GM12801 (cell line): Measurements from ENCODE around the gene TEFM.

ENCODE experiments used
- TF ChIP-seq, protein P1 (sequence below): IDR thresholded peaks from one replicate; pipeline ENCODE4 v1.5.1; 2011; ENCODE audit warnings: control low read depth; ENCODE audit not compliant: insufficient read length; ENCODE audit errors: extremely low read depth

TEFM gene

DNA sequence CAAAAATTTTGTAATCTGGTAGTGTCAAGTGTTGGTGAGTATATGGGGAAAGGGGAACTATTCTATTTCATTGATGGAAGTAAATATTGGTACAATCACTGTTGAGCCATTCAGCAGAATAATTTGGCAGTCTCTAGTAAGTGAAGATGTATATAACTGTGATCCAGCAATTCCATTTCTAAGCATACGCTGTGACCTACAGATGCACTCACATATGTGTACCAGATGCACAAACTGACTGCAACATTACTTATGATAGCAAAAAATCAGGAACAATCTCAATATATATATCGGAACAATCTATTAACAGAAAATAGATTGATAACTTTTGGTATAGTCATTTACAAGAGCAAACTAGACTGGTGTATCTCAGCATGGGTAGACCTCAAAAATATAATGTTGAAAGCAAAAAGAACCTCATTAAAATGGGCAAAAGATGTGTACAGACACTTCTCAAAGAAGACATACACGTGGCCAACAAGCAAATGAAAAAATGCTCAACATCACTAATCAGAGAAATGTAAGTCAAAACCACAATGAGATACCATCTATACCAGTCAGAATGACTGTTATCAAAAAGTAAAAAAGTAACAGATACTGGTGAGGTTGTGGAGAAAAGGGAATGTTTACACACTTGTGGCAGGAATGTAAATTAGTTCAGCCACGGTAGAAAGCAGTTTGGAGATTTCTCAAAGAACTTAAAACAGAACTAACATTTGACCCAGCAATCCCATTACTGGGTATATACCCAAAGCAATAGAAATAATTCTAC lies 36.5 kb upstream of the TEFM start:
- TF ChIP-seq, protein P1, sequence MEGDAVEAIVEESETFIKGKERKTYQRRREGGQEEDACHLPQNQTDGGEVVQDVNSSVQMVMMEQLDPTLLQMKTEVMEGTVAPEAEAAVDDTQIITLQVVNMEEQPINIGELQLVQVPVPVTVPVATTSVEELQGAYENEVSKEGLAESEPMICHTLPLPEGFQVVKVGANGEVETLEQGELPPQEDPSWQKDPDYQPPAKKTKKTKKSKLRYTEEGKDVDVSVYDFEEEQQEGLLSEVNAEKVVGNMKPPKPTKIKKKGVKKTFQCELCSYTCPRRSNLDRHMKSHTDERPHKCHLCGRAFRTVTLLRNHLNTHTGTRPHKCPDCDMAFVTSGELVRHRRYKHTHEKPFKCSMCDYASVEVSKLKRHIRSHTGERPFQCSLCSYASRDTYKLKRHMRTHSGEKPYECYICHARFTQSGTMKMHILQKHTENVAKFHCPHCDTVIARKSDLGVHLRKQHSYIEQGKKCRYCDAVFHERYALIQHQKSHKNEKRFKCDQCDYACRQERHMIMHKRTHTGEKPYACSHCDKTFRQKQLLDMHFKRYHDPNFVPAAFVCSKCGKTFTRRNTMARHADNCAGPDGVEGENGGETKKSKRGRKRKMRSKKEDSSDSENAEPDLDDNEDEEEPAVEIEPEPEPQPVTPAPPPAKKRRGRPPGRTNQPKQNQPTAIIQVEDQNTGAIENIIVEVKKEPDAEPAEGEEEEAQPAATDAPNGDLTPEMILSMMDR: no peak

DNA sequence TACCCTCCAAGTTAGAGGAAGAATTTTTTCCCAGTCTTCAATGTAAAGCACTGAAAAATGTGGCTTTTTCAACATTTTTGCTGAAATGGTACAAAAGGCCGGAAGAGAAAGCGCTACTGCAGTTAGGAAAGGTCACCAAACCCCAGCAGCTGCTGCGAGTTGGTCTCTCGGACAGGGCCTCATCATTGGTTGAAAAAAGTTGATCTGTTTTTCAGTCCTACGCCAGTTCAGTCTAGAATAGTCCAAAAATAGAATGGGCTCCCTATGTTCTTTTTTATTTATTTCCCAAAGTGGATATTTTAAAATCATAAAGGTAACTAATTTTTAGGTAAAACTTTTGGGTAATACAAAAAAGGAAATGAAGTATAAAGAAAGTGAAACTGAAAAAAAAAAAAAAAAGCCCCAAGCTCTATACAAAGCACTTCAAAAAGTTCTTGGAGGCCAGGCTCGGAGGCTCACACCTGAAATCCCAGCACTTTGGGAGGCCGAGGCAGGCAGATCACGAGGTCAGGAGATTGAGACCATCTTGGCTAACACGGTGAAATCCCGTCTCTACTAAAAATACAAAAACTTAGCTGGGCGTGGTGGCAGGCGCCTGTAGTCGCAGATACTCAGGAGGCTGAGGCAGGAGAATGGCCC lies 33.1 kb upstream of the TEFM start:
- TF ChIP-seq, protein P1: no peak

- TF ChIP-seq, protein P1: no peak
These were observed 27.9 kb upstream of the TEFM start for GRCh38 chr17:30933966-30934365.

DNA sequence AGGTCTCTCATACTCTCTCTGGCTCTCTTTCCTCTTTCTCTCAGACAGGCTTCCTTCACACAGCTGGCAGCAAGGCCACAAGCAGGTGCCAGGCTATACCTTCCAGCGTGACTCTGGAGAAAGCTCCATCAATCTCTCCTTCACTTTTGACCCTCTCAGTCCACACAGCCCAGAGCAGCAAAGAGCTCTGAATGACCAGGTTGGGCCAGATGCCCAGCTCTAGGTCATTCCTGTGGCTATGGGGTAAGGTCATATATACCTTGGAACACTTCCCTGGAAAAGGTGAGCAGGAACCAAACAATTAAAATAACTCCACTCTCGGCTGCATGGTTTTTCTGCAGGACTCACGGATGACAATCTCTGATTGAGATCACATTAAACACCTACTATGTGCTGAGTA lies 24.5 kb upstream of the TEFM start:
- TF ChIP-seq, protein P1: no peak

GRCh38 chr17:30929081-30929633 lies 23.1 kb upstream of the TEFM start:
- TF ChIP-seq, protein P1: no peak

- TF ChIP-seq, protein P1: no peak
These were observed 22.5 kb upstream of the TEFM start for GRCh38 chr17:30928584-30928983.

DNA sequence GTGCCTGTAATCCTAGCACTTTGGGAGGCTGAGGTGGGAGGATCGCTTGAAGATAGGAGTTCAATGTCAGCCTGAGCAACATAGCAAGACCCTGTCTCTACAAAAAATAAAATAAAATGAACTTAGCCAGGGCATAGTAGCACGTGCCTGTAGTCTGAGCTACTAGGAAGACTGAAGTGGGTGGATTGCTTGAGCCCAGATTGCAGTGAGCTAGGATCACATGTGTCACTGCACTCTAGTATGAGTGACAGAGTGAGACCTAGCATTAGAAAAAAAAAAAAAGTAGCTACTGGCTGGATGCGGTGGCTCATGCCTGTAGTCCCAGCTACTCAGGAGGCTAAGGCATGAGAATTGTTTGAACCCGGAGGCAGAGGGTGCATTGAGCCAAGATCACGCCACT lies 21.7 kb upstream of the TEFM start:
- TF ChIP-seq, protein P1: no peak
